ENCODE results near the gene ERC1.
"Not testable (repeated sequence)": the region's sequence is repeated elsewhere in the genome, so short reads cannot be mapped to it uniquely, and the experiment has no call there.

Gene ERC1

DNA sequence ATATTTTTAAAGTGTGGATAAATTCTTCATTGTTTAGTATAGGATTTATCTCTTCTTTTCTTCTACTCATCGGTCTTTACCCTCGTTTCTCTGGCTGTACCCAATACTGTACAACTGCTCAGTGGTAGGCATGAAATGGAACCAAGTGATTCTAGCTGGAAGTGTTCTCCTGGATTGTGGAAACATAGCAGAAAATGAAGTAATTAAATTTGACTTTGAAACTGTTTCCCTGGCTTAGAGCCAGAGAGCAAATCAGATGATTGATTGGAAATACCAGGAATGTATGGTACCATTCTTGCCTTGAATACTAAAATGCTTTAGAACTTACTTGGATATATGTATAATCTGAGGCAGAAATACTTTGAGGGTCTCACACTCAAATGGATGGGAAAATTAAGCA is 292.3 kb downstream of the ERC1 start:
- no peak for DNase-seq

DNA sequence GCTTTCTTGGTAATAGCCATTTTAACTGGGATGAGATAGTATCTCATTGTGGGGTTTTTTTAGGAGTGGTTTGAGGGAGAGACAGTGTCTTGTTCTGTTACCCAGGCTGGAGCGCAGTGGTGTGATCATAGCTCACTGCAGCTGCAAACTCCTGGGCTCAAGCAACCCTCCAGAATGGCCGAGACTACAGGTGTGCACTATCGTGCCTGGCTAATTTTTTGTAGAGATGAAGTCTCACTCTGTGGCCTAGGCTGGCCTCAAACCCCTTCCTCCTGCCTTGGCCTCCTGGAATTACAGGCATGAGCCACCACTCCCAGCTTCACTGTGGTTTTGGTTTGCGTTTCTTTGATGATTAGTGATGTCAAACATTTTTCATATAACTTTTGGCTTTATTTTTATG is 293.6 kb downstream of the ERC1 start:
- no peak for DNase-seq

DNA sequence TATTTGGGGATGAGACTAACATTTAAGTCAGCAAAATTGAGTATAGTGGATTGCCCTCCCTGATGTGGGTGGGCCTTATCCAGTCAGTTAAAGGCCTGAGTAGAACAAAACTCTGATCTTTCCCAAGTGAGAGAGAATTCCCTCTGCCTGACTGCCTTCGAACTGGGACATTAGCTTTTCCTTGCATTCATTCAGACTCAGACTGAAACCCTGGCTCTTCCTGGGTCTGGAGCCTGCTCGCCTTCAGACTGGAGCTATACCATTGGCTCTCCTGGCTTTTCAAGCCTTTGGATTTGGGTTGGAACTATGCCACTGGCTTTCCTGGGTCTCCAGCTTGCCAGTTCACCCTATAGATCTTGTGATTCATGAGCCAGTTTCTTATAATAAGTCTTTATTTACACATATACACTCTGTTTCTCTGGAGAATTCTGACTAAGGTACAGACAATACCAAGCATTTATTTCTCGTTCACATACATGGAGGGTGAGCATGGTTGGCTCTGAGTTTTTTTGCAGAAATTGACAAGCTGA is 296.5 kb downstream of the ERC1 start:
- DNase-seq, result no peak

DNA sequence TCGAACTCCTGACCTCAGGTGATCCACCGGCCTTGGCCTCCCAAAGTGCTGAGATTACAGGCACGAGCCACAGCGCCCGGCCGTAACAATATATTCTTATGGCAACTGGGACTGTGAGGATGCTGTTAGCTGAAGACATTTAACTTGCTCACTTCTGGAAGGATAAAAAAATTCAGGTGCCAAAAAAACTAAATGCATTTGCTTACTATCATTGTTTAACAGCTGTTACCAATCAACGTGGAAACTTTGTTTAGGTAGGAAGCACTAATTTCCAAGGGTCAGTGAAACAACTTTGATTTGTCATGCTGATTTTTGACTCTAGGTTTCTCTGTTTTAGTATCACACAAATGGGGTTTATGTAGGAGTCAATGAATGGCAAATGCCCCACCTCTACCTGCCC is 297.3 kb downstream of the ERC1 start:
- no peak for DNase-seq

DNA sequence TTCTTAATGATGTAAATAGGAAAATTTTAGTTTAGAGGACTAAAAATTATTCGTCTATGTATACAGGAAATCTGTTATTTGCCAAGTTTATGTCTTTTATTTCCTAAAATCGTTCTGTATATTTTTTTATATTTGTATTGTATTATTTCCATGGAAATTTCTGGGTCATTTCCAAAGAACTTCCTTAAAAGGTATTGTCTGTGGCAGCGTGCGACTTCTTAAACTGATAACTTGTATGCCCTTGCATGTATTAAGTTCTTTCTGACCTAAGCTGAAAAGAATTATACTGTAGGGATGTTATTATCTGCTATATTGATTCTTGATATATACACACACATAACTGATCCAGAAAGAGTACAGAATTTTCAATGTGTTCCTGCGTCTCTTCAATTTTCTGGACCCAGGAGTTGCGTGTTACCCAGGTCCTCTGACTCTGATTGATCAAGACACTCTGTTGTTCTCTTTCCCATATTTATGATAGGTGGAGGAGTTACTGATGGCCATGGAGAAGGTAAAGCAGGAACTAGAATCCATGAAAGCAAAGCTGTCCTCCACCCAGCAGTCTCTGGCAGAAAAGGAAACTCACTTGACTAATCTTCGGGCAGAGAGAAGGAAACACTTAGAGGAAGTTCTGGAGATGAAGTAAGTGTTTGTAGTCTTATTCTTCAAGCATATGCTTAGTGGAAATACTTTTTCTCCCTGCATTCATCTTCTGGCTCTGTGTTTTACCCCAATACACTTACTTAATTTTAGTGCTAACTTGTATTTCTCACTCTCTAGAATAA is 298.5 kb downstream of the ERC1 start:
- no peak for DNase-seq

DNA sequence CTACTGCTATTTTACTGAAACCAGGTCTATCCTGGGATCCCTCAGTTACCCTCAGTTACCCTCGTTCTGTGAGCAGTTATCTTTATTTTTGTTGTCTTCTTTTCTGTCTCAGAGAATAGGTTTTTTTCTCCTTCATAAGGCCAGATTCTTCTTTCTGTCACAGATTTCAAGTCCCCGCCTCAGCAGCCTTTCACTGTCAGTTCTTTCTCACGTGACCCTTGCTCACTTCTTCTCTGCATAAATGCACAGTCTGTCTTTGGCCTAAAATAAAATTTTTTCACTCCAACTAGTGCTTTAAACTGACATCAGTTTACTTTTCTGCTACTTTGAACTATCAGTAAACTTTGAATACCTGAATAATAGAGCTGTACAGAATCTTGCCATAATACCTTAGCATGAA is 299.7 kb downstream of the ERC1 start:
- no peak for DNase-seq

DNA sequence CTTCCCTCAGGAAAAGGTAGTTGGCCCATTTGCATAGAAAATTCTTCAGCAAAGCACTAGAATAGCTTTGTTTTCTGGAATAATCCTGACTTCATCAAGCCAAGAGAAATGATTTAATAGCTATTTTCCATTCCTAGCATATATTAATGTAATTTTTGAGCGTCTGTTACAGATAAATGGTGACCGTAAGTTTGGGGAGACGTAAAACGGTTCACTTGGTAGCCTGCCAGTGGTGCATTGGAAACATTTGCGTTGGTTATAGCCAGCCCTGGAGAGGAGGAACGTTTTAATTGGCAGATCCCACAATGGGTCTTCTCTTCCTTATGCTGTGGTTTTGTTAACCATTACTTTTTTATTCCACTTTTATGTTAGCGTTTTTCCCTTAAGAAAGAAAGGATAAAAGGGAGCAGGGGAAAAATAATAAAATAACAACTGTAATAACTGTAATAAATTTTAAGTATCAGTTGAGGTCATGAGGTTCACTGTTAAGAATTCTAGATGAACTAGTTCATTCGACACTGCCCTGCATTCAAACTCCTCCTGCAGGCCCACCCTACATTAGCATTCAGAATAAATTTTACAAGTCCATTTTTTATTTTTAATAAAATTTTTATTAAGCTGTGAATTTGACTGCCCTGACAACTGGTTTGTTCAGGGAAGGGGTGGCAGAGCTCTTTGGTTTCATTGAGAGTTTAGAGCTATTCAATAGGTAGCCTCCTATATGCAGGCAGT is 300.7 kb downstream of the ERC1 start:
- DNase-seq, result no peak

DNA sequence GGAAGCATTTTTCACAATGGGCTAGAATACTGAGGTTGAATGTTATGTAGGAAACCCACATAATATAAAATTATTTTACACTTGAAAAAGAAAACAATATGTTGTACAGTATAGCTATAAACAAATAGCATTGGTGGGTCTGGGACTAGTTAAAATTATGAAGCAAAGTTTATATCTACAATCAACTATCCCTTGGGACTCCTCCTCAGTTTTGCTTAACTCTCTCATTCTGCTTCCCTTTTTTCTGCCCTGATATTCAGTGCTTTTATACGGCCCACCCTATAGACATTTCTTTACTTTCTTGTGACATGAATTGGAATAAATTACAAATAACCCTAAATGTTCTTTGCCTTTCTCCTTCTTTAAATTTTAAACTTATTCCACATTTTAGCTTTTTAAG is 302.9 kb downstream of the ERC1 start:
- no peak for DNase-seq

DNA sequence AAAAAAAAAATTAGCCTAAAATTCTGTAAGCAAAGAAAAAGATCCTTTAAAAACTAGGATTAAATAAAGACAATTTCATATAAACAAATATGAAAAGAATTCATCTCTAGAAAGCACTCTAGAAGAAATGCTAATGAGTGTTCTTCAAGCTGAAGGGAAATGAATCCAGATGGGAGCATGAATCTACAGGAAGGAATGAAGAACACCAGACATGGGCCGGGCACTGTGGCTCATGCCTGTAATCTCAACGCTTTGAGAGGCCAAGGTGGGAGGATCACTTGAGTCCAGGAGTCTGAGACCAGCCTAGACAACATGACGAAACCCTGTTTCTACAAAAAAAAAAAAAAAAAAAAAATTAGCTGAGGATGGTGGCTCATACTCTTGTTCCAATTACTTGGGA is 306.2 kb downstream of the ERC1 start:
- DNase-seq, result no peak

DNA sequence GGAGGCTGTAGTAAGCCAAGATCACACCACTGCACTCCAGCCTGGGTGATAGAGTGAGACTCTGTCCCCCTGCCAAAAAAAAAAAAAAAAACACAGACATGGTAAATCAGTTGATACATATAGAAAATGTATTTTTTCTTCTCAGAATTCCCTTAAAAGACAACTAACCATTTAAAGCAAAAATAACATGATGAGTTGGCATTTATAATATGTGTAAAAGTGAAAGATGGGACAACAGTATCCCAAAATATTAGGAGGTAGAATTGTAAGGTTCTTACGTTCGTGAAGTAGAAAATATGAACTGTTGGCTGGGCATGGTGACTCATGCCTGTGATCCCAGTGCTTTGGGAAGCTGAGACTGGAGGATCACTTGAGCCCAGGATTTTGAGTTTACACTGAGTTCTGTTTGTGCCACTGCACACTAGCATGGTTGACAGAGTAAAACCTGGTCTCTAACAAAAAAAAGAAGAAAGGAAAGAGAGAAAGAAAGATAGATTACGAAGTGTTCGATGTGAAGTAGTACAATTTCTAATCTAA is 306.7 kb downstream of the ERC1 start:
- no peak for DNase-seq

DNA sequence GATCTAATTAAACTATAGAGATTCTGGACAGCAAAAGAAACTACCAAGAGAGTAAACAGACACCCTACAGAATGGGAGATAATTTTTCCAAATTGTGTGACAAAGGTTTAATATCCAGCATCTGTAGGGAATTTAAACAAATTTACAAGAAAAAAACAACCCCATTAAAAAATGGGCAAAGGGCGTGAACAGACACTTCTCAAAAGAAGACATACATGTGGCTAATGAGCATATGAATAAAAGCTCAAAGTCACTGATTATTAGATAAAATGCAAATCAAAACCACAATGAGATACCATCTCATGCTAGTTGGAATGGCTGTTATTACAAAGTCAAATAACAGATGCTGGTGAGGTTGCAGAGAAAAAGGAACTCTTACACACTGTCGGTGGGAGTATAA is 309.4 kb downstream of the ERC1 start:
- DNase-seq, result no peak

DNA sequence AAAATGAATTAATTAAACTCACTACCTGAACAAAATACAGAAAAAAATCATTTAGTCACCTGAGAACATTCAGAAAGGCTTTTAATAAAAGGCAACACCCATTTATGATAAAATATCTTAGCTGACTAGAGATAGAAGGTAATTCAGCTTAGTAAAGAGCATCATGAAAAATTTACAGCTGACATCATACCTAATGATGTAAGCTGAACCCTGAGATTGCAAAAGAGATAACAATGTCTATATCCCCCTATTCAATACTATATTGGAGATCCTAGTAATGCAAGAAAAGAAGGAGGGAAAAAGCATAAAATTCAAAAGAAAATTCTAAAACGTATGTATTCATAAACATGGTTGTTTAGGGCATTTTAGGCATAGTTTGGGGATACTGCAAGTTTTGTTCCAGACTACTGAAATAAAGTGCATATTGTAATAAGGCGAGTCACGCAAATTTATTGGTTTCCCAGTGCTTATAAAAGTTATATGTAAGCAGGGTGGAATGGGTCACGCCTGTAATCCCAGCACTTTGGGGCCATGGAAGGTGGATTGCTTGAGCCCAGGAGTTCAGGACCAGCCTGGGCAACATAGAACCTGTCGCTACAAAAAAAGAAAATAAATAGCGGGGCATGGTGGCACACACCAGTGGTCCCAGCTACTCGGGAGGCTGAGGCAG is 311.3 kb downstream of the ERC1 start:
- DNase-seq, result no peak

DNA sequence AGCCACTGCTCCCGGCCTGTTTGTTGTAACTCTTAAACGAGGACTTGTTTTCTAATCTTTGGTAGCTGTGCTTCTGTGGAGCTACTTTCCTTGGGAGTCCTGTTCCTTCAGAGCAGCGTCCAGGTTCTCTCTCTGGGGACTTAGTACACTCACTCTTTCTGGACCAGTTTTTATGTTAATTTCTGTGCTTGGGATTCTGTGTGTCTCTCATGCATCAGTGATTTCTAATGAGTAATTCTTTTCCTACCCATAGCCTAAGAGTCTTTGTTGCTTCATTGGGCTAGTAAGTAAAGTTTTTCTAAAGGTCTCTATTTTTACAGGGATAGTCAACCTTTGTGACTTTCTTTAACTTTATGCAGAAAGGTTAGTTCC is 314.0 kb downstream of the ERC1 start:
- no peak for DNase-seq

DNA sequence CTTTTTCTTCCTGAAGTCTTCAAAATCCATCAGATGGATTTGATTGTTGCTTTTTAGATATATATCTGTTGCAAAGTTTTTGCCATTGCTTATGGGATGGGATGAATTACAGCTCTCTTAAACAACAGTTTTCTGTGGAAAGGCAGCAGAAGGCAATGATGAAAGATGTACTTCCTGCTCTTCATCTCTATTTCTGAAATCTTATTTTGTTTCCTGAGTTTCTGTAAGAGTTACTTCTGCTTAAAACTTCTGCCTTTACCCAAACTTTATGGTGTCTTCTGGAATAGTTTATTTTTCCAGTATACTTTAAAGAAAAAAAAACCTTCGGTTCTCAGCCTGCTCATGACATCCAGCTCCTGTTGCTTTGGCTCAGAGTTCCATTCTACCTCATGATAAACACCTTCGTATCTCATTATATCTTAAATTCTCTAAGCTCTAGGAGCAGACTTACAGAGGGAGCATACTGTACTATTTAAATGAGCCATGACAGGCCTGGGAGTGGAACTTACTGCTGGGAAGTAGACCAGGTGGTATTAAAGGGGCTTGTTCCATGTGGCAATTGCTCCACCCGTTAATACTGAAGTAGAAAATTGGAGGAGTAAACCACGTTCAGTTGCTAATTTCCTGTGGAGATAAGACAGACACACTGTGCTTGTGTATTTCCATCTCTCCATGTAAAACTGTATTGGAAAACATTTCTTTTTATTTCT is 314.9 kb downstream of the ERC1 start:
- DNase-seq, result no peak

DNA sequence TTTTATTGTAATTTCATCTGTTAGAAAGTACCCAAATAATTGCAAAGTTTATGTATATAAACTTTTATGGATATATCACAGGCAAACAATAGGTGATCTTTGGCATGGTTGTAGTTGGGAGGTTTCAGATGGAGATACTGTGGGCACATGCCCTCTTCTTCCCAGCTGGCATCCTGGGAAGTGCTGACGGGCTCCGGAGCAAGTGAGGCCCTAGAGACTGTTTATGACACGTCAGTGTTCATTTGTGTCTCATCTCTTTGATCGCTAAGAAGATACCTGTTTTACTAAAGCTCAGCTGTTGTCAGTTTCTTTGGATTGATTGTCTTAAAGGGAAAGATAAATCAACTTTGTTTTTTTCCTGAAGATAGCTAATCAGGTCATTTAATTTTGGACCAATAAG is 315.8 kb downstream of the ERC1 start:
- no peak for DNase-seq

DNA sequence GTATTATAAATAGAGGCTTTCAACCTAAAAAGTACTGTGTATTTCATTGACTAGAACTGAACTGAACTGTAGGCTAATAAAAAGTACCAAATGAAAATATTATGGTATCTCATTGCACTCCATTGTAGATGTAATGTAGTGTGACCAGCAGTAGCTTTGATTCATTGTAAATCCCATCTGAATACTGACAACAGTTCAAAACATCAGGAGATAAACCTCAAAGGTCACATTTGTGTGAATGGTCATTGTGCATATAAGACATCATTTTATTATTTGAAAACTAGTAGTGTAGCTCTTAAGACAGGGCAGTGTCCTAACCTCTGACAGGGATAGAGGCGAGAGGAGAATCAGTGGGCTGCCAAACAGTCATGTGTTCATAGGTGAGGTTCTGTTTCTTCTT is 316.8 kb downstream of the ERC1 start:
- DNase-seq, result no peak

DNA sequence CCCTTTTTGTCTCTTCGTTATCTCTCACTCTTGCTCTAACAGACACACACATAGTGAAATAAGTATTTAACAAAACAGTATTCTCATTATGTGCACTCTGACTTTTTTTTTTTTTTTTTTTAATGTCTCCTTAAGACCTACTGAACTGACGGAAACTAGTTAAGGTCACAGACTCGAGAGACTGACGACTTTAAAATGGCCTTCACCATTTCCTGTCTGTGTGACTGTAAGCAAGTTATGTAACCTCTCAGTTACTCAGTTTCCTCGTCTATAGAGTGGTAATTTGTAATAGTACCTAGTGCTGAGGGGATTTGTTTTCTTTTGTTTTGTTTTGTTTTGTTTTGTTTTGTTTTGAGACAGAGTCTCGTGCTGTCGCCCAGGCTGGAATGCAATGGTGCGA is 318.6 kb downstream of the ERC1 start:
- no peak for DNase-seq

DNA sequence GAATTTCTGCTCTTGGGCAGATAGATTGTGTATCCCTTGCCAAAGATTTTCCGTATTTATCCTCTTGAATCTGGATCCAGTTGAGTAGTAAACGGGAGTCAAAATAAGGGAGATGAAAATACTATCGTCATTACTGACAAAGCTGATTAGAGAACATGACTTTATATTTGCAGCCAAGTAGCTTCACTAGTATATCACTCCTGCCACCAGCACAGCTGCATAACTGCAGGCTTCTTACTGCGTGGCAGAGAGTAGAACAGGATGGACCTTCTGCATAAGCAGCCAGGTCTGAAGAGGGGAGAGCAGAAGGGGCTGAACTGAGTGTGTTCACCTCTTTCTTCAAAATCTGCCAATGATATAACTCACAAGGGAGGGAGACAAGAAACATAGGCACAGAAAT is 319.6 kb downstream of the ERC1 start:
- DNase-seq, result no peak

DNA sequence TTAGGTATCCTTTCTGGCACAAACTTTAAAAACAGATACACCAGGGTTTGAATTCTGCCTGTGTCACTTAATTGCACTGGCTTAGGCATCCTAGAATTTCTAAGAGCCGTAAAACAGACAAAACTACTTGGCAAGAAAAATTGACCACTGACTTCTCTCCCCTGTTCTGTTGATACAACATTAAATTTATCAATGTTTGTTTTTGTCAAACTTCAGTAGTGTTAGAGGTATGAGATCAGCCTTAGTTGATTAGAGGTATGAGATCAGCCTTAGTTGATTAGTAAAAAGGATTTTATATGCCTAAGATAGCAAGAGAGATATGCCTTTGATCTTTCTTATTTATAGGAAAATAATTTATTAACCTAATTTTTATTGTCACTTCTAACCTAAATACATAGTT is 320.1 kb downstream of the ERC1 start:
- no peak for DNase-seq

DNA sequence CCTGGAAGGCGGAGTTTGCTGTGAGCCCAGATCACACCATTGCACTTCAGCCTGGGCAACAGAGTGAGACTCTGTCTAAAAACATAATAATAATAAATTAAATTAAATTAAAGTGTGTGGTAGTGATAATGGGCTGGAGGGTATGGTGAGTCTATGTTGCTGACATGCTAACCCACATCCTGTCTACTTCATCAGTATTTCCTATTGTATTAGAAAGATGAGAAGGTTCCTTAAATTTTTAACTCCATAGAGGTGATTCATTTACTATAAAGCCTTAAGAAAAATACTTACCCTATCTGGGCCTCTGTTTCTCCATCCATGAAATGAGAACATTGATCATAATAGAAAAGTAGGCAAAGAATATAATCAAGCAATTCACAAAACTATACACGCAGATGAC is 322.9 kb downstream of the ERC1 start:
- DNase-seq, result no peak

DNA sequence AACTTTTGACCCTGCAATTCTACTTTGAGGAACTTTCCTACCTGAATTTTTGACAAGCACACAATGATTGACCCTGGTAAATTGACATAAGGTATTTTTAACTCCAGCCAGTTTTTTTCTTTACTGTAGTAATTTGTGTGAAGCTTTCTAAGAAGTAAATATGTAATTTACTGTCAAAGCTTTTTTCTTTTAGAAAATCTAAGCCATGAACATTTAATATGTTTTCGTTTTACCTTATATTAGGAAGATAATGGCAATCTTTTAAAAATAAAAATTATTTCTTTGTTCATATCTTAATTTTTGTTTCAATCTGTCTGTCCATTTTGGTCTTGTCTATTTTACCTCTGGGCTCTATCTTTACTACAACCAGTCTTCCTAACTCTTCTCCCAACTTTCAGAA is 323.5 kb downstream of the ERC1 start:
- DNase-seq, result no peak

DNA sequence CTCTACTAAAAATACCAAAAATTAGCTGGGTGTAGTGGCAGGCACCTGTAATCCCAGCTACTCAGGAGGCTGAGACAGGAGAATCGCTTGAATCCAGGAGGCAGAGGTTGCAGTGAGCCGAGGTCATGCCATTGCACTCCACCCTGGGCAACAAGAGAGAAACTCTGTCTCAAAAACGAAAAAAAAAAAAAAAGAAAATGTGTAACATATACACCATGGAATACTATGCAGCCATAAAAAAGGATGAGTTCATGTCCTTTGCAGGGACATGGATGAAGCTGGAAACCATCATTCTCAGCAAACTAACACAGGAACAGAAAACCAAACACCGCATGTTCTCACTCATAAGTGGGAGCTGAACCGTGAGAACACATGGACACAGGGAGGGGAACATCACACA is 326.0 kb downstream of the ERC1 start:
- not testable (repeated sequence) for DNase-seq

All from anterior cingulate cortex (tissue), 58 donors.